Upper lobe of left lung (tissue), 4 donors: ENCODE results near the gene LIME1.

Source experiments
- EP300 ChIP-seq, 4 donors: sonication (generic); formaldehyde crosslinking; IDR thresholded peaks; one replicate each; pipeline ENCODE4 v1.5.1; 2017; ENCODE audit warnings: antibody characterized with exemption in 4 of 4, control low read depth in 2 of 4
- POLR2AphosphoS5 ChIP-seq, 2 donors: sonication (generic); formaldehyde crosslinking; IDR thresholded peaks; one replicate each; pipeline ENCODE4 v1.5.1; 2017; ENCODE audit warnings: antibody characterized with exemption in 2 of 2
- TF ChIP-seq, protein P1 (sequence below), 6 experiments: fragments of 450-650 bp in 4 of 6; fragments of 200-600 bp in 2 of 6; sonication (generic) in 2 of 6; IDR thresholded peaks; one replicate each; pipeline ENCODE4 v1.5.1; 2016 to 2019; ENCODE audit warnings: antibody characterized with exemption in 6 of 6

DNA sequence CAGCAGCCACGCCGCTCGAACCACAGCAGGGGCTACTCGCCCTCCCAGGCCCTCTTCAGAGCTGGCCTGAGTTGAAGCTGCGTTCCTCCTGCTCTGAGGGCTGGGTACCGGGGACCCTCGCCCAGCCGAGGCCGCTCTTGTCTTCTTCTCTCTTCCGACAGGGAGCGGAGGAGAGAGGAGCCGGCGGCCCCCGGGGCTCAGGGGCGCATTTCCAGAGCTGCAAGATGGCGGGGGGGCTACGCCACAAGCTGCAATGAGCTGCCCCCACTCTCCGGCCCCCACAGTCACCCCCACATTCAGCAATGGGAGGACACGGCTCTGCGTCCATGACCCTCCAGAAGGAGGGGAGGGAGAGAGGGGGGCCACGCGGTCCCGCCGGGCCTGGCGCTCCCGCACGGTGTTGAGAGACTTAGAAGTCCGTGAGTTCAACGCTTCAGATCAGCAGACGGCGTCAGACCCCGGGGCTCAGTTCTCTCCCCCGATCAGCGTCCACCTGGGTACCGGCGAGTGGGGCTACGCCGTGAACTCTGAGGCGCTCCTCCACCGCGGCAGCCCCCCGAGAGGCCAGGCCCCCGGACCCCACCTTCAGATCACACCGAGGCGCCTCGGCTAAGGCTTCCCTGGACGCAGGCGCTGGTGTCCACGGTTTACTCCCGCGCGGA lies 34.7 kb downstream of the LIME1 start:
- TF ChIP-seq, protein P1, sequence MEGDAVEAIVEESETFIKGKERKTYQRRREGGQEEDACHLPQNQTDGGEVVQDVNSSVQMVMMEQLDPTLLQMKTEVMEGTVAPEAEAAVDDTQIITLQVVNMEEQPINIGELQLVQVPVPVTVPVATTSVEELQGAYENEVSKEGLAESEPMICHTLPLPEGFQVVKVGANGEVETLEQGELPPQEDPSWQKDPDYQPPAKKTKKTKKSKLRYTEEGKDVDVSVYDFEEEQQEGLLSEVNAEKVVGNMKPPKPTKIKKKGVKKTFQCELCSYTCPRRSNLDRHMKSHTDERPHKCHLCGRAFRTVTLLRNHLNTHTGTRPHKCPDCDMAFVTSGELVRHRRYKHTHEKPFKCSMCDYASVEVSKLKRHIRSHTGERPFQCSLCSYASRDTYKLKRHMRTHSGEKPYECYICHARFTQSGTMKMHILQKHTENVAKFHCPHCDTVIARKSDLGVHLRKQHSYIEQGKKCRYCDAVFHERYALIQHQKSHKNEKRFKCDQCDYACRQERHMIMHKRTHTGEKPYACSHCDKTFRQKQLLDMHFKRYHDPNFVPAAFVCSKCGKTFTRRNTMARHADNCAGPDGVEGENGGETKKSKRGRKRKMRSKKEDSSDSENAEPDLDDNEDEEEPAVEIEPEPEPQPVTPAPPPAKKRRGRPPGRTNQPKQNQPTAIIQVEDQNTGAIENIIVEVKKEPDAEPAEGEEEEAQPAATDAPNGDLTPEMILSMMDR (IDR thresholded peaks at IDR 0.05) = no peak
- TF ChIP-seq EP300 (IDR thresholded peaks at IDR 0.05) (no peak), POLR2AphosphoS5 (IDR thresholded peaks at IDR 0.05) (no peak)
